CD4-positive, alpha-beta T cell treated with Interleukin-12 subunit alpha and Interleukin-12 subunit beta, for 1 hour (primary cell): ENCODE data around the gene ADCYAP1R1.

Experiments used
- DNase-seq: peaks from one replicate; pipeline ENCODE4 v3.0.0-alpha.2; 2020

ADCYAP1R1 gene

DNA sequence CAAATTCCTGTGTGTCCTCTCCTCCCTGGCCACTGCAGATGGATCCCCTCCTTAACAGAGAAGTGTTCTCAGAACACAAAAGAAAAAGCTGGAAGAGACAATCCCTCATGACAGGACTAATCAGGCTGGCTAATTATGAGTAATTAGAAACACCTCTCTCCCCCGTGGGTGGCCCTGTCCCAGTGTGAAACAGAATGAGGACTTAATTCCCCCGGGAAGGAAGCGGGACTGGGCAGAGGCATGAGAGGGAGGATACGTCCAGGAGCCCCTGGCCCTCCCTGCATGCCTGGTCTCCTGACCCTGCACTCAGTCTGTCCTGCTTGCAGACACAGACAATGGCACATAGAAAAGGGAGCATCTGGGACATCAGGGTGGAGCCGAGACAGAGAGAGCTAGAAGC is 7.6 kb upstream of the ADCYAP1R1 start:
- no peak for DNase-seq

DNA sequence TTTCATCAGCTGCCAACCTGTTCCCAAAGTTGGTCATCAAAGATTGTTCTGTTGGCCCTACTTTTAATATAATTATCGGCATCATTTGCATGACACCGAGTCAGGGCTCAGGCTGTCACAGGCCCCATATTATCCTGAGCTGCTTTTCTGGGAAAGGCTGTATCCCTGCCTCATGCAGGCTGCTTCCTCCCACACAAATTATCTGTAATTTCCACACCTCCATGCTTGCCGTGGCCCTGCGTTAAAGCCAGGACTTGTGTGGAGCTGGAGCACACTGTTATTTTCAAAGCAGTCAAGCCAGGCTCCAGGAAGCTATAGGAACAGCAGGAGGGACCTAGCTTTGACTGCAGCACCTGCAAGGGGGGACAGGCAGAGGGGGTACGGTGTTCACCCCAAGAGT is 5.4 kb upstream of the ADCYAP1R1 start:
- no peak for DNase-seq

DNA sequence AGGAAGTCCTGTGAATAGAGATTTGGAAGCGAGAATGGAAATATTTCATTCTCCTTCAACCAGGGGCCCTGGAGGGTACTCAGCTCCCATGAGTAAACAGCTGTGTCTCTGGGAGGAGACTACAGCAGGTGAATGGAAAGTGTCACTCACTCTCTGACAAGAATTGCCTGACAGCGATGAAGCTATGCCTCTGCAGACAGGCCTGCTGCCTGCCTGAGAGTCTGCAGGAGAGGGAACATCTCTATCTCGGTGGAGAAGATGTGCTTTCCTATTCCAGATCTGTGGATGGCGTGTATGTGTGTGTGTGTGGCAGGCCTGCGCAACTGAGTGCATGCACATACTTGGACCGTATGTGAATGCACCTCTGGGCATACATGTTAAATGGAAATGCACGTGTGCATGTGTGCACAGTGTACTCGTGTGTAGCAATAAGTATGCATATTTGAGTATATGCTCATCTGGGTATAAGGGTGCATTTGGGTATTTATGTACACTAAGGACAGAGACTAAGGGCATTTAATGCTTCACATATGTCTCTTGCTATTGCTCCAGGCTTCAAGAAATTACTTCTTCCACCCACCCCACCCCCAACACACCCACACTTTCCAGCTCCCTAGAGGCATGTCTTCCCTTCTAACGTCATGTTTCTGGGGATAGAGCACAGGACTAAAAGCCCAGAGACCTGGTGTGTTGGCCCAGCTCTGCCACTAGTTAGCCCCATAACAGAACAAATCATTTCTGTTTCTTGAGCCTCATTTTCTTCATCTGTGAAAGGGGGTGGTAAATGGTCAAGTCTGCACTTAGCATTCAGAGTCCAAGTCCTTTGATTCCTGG is 4.6 kb upstream of the ADCYAP1R1 start:
- DNase-seq, result no peak

DNA sequence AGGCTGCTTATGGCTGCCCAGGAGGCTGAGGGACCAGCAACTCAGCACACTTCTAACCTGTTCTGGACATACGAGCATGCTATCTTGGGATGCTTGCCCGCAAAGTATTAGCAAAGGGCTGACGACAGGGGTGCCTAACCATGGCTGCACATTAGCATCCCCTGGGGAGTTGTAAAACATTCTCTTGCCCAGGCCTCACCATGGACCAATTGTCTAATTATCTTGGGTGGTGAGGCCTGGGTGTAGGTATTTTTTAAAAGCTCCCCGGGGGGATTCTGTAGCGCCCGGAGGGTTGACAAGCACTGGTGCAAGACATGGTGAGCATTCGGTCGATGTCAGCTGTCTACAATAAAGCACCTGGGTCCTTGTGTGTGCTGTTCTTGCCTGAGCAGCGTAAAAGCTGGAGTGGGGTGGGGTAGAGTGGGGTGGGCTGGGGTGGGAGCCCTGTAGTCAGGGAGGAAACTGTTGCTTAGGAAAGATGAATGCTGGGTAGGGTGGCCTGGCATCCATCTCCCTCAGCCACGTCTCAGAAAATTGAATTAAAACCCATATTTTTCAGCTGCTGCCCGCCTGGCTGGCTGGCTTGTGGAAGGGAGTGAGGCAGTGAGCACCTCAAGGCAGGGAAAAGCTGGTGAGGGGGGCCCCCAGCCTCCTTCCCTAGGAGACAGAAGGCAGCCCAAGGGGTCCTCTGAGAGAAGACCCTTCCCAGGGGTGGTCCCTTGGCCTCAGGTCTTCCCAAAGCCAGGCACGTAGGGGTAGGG is 2.9 kb upstream of the ADCYAP1R1 start:
- DNase-seq, result no peak

DNA sequence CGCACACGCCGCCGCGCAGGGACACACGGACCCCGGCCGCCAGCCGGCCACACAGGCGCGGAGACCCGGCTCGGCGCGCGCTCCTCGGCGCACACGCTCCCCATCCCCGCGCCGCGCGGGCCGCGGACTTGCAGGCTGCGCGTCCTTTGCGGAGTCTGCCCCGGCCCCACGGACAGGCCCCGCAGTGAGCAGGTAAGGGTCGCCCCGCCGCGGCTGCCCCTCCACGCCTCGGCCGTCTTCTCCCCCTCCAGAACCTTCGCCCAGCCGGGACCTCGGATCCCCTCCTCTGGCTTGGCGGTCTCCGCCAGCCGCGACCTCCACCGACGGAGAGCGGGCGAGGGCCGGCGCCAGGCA is 356 bp downstream of the ADCYAP1R1 start:
- no peak for DNase-seq

DNA sequence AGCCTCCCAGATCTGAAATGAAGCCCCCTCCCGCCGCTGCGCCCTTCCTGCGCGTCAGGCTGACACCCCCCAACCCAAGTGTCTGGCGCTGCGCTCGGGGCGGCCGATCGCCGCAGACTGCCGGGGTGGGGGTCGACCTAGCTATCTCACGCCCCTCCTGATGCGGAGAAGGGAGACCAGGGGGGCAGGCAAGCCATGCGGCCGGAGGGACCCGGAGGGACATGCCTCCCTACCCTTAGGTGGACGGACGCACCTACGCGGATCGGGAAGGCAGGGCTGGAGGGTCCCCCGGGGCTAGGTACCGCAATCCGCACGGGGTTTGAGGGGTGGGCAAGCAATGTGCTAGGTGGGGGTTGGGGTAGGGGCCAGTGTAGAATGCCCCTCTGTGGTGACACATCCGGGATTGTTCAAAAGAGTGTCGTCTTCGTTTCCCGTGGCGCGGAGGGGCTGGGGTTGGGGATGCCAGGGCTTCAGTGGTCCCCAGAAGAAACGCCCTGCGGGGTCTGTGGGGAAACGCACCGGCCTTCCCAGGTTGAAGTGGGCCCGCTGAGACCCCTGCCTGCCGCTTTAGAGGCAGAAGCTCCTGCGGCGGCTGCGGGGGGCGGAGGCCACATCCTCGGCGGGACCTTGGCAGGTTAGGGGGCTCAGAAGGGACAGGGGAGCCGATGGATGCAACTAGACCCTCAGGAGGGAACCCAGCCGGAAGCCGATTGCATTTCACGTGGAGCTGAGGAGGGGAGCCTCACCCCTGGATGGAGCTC is 913 bp downstream of the ADCYAP1R1 start:
- no peak for DNase-seq

DNA sequence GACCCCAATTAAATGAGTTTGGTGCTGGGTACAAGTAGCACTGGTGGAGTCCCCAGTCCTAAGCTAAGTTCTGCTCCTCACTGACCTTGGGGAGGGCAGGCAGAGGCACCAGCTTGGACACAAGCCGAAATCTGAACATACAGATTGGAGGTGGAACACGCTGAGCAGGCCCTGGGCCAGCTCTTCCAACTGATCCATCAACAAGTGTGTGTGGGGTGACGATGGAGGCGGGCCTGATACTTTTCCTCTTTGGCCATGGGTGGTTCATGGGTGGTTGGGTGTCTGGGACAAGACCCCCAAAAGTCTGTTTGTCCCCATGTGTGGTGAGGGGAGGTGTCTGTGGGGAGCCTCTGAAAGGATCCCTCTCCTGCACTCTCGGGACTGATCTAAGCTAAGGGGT is 1.9 kb downstream of the ADCYAP1R1 start:
- DNase-seq, result no peak

DNA sequence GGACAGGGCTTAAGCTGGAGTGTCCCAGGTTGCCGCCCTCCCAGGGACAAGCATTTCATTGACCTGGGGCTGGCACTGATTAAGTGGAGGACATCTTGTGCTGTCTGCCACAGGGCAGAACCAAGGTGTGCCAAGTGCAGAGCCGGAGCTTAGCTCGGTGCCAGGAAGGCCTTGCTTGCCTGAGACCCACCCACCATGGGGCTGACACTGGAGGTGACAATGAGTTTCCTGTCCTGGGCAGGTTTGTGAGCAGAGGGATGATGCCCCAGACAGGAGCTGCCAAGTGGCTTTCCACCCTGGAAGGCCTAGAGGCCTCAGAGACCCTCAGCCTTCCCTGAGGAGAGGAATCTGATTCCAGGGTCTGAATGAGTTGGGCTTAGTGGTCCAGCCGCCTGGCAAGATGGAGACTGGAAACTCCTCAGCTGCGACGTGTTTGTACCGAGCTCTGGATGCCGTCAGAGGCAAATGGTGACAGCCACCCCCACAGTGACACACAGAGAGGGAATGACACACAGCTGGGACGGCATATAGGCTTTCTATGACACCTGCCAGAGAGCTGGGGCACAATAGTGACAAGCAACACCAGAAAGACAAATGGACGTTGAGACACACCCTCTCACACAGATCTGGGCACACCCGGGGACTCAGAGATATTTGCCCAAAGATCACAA is 2.6 kb downstream of the ADCYAP1R1 start:
- DNase-seq, result no peak

DNA sequence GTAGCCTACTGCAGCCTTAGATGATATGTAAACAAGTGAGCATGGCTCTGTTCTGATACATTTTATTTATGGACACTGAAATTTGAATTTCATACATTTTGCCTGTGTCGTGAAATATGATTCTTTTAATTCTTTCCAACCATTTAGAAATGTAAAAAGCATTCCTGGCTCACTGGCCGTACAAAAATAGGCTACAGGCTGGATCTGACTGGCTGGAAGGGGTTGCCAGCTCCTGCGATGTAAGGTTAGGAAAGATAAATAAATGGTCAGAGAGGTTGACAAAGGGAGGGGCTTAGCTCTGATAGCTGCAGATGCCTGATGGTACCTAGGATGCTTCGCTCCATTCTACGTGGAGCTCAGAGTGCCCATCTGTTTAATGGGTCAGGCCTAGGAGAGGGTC is 3.4 kb downstream of the ADCYAP1R1 start:
- DNase-seq, result no peak

DNA sequence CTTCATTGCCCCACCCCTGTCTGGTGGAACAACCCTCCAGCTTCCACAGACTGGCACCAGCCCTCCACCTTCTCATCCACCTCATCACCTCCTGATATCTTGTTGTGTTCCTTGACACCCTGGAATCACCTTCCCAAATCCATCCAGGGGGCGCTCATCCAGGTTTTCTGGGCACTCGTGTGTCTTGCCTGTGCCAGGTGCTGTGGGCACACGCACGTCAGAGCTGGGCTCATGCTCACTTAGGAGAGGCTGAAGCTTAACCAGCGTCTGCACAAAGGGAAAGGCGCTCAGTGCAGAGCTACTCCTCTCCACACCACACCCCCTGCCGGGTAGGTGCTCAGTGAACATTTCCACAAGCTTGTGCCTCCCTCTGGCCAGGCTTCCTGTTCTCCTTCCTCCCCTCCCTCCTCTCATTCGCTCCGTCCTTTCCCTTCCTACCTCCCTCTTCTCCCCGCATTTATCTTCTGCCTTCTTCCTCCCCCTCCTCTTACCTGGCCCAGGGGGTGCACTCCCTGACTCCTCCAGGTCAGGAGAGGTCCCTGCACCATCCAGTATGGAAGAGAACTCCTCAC is 4.8 kb downstream of the ADCYAP1R1 start:
- DNase-seq, result no peak

DNA sequence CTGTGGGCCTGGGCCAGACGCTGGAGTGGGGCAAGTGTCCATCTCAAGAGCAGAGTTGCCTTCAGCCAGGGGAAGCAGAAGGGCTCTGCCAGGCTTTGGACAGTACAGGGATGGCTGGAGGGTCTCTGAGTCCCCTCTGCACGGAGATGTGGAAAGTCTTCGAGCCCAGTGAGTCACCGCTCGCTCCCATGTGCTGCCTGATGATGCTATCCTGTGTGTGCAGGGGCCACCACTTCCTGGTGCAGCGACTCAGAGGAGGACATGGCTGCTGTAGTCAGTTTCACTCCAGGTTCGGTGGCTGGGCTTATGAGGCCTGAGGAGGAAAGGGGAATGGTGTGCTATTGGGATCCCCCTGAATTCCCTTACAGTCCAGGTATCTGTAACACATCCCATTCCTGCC is 6.0 kb downstream of the ADCYAP1R1 start:
- DNase-seq, result no peak

DNA sequence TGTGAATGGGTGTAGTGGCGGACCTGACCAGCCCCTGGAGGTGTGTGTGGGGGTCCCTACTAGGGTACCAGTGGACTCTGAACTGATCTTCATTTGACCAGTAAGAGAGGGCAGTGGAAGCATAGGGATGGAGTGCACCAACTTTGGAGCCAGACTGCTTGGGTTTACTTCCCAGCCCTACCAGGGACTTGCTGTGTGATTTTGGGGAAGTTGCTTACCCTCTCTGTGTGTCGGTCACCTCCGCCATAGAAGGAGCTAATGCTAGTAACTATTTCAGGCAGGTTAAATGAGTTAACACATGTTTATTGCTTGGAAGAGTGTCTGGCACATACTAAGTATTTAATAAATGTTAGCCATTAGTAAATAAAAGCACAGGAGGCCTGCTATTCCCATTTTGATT is 6.6 kb downstream of the ADCYAP1R1 start:
- DNase-seq, result no peak

DNA sequence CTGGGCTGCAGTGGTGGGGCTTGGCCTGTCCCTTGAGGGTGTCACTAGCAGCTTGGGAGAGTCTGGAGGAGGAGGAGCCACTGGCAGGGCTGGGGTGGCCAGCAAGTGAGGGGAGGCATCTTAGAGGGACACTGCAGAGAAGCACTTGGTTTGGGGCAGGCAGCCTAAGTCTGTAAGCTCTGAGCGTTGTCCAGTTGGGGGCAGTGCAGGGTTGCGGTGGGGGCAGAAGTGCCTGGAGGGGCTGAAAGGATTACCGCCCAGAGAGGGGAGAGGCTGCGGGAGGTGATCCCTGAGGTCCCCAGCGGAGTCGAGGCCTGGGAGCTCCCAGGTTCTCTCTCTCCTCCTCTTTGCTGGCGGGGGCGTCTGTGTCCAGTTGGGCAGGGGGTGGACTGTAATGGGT is 7.4 kb downstream of the ADCYAP1R1 start:
- no peak for DNase-seq

DNA sequence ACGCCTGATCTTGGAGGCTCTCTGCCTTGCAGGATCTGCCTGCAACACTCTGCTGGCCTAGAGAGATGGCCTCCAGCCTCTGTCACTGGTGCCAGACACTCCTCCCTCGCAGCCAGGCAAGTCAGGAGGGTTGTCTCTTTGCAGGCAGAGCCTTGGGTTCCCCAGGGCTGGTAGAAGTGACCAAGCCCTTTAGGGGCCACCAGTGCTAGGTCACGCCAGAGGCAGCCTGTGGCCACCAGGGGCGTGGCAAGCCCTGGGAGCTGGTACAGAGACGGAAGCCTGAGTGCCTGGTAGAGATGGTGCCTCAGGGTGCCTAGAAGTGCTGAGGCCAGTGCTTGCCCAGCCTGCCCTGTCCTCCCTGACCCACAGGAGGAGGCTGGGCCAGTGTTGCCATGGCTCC is 9.1 kb downstream of the ADCYAP1R1 start:
- no peak for DNase-seq

DNA sequence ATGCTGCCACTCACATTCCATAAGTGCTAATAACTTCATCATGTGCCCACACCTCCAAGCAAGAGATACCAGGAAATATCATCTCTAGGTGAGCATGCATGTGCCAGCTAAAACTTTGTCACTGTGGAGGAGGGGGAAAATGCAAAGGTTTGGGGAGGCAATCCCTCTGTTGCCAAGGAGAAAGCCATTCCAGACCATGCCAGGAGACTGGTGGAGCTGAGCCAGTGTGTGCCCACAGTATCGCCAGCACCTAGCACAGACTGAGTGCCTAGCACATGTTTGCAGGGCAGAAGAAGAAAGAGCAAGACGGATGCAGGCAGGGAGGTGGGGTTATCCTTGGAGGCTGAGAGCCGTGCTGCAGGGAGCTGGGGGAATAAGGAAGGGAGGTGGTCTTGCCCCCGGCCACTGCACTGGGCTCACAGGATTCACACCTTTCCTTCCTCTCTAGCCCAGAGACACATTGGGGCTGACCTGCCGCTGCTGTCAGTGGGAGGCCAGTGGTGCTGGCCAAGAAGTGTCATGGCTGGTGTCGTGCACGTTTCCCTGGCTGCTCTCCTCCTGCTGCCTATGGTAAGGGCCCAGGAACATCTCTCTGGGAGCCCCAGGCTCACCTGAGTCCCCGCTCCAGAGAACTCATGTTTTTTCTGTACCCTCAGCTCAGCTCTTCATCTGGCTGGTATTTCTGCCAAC is 10.8 kb downstream of the ADCYAP1R1 start:
- DNase-seq, result no peak

DNA sequence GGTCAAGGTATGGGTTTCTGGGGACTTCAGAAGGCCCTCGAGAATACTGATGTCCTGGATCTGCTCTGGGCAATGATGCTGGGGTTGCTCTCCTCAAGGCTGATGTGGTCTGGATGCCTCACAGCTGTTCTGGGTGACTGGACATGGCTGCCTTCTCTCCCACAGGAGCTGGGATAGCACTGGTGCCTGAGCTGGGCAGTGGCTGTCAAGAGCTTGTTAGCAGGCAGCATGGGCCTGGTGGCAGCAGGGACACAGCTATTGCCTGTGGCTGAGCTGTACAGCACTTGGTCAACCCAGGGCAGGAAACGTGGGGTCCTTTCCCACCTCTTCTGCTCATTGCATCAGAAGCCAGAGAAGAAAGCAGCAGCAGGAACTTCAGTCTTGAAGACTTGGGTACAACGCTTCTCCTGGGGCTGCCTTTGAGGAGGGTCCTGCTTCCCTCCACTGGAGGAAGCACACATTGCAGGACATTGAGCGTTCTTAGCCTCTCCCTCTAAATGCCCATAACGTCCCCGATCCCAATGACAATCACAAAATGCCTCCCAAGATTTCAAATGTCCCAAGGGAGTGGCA is 13.0 kb downstream of the ADCYAP1R1 start:
- no peak for DNase-seq

DNA sequence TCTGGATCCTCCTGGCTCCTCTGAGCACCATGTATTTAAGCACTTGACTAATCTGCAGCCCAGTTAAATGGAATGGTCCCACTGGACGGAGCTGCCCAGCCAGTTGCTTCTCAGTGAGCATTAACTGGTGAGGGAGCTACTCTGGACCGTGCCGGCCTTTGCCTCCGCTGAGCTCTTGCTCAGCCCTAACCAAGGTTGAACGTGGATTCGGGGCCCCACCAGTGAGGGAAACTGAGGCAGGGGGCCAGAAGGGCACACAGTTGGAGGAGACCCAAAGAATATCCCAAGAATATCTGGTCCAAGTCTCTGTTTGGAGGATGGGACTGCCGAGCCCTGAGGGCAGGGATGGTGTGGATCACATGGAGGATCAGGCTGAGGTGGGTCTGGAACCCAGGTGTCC is 13.7 kb downstream of the ADCYAP1R1 start:
- DNase-seq, result no peak

DNA sequence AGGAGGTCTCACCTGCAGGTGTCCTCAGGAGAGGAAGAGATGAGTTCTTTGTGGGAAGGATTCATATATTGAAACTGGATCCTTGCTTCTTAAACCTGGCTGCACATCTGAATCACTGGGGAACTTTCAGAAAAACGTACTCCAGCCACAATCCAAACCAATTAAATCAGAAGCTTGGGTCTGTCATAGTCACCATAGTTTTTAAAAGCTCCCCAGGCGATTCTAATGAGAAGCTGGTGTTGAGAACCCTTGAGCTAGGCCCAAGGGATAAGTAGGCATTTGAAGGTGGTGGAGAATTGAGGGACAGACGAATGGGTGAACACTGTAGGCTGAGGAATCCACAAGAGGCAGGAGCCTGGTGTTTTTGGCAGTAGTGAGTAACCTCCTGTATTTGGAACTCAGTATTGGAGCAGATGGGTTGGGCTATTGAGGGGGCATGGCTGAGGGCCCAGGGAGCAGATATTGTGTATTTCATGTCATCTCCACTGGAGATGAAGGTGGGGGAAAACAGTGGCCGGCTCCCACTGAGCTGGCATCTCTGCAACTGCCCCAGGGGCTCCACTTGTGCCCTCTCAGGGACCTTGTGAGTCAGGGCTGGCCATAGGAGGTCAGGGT is 14.5 kb downstream of the ADCYAP1R1 start:
- DNase-seq, result no peak

DNA sequence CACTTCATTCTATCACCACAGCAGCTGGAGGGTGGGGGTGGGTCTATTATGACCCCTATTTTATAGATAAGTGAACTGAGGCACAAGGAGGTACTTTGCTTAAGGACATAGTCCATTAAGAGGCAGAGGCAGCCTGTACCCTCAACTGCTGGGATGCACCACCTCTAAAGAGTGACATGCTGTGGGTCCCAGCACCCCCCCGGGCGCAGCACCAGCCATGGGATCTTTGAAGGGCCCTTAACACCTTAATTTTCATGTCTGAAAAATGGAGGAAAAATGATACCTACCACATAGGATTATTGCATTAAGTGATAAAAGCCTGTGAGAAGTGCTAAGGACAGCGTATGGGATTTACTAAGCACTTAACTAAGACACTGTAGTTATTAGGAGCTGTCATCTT is 15.4 kb downstream of the ADCYAP1R1 start:
- DNase-seq, result no peak

DNA sequence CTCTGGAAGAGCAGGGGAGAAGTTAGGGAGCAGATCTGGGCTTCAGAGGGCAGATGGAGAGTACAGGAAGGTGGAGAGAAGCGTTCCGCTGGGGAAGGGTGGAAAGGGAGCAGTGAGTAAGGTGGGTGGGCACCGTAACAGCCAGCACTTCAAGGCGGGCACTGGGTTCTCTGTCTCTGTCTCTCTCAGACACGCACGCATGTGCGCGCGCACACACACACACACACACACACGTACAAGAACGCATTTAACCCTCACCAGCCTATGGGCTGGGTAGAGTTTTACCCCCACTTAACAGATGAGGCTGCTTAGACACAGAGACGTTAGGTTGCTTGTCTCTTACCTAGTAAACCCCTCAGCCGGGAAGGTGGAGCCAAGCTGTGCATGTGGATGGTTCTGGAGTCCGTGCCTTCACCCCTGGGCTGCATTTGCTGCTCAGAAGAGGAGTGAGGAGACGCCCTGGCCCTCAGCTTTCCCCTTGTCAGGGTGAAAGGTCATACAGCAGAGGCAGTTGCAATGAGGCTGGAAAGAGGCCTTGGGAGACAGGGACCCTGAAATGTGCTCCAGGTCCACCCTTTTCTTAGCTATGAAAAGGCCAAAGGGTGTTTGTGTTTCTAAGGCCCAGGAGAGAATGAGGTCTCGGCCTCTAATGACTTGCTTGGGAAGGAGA is 16.0 kb downstream of the ADCYAP1R1 start:
- no peak for DNase-seq
